Lower leg skin (tissue), 4 donors: ENCODE results near the gene GRK6. TPM values are rescaled to one million over a fixed set of nuclear protein-coding genes. Genes with fewer than 3 reads are reported as not detected.
A peak's percentile ranks its signal among the peaks of the same experiment; 100 is the strongest.

ENCODE experiments used
- DNase-seq, 2 donors: peaks; one replicate each; pipeline ENCODE4 v3.0.0-alpha.2; 2019; ENCODE audit warnings: low spot score in 2 of 2
- H3K4me3 ChIP-seq: fragments of 200-600 bp; sonication (generic); 2 replicates; pipeline ENCODE4 v1.5.1; 2017; ENCODE audit warnings: mild to moderate bottlenecking, low read depth; ENCODE audit not compliant: poor library complexity, severe bottlenecking
- CTCF ChIP-seq, 3 donors: fragments of 450-650 bp; IDR thresholded peaks; one replicate each; pipeline ENCODE4 v1.5.1; 2016; ENCODE audit warnings: antibody characterized with exemption in 3 of 3, mild to moderate bottlenecking in 3 of 3, moderate library complexity in 2 of 3
- POLR2A ChIP-seq, 2 donors: fragments of 450-650 bp; IDR thresholded peaks; one replicate each; pipeline ENCODE4 v1.6.1; 2016 to 2017; ENCODE audit warnings: antibody characterized with exemption in 2 of 2, mild to moderate bottlenecking in 1 of 2, moderate library complexity in 1 of 2
- WGBS, 2 donors: methylation state at CpG; one replicate each; pipeline ENCODE4 v1.1.5; 2018; 5-methylcytosine and 5-hydroxymethylcytosine counted together
- intact Hi-C: fragments of 100-400 bp; cut with DNase I; formaldehyde crosslinking; loops from one replicate; pipeline ENCODE4 v1.15.0; 2023; ENCODE audit warnings: low total_unique reads
- total RNA-seq, 4 donors: library from RNA; depleted of rRNA; stranded (reverse); fragments of >200 nt; gene quantifications; one replicate each; pipeline ENCODE4 v1.1.0, GENCODE V29; 2016

The GRK6 gene
- total RNA-seq, 4 donors from 2014 or later, result 29.5 to 56.7 (median 38.1) TPM

- 2 to 4% methylated on average over 18 of the region's 61 CpGs for WGBS, 2 donors
- TF ChIP-seq CTCF (IDR thresholded peaks at IDR 0.05) (no peak), POLR2A (IDR thresholded peaks at IDR 0.05) (no peak)
- no peak overlapping the region for H3K4me3 ChIP-seq
- intact Hi-C loops, result loop anchor here (5.0 kb wide), 1 partner anchor 99 kb away; no protein-coding TSS in a partner anchor
- peak in 1 of 2 donors; percentile 88 for DNase-seq
Measured at GRCh38 chr5:177403102-177403791, 23.2 kb upstream of the GRK6 start.

GRCh38 chr5:177403792-177404640, 22.5 kb upstream of the GRK6 start:
- peak; percentile 75 to 96 for DNase-seq
- intact Hi-C loops, result loop anchor here (2.0 to 5.0 kb wide), 2 partner anchors 51 to 98 kb away; no protein-coding TSS in a partner anchor
- peak overlapping the region; percentile 39 for H3K4me3 ChIP-seq
- TF ChIP-seq CTCF (IDR thresholded peaks at IDR 0.05) (peak in 1 of 3 donors; percentile 65), POLR2A (IDR thresholded peaks at IDR 0.05) (no peak)
- 0 to 1% methylated on average over 14 to 67 of the region's 93 CpGs for WGBS, 2 donors

GRCh38 chr5:177404641-177405179, 21.8 kb upstream of the GRK6 start:
- DNase-seq, result no peak
- TF ChIP-seq CTCF (IDR thresholded peaks at IDR 0.05) (no peak), POLR2A (IDR thresholded peaks at IDR 0.05) (no peak)
- no peak overlapping the region for H3K4me3 ChIP-seq
- 29 to 37% methylated on average over 7 to 16 of the region's 16 CpGs for WGBS, 2 donors
- intact Hi-C loops, result loop anchor here (2.0 to 5.0 kb wide), 2 partner anchors 50 to 98 kb away; no protein-coding TSS in a partner anchor

GRCh38 chr5:177405312-177405711, 21.2 kb upstream of the GRK6 start:
- intact Hi-C loops, result loop anchor here (2.0 kb wide), 1 partner anchor 49 kb away; no protein-coding TSS in a partner anchor
- 95 to 100% methylated on average over 1 to 2 of the region's 2 CpGs for WGBS, 2 donors
- H3K4me3 ChIP-seq, result no peak overlapping the region
- TF ChIP-seq POLR2A (IDR thresholded peaks at IDR 0.05), result no peak
- TF ChIP-seq CTCF (IDR thresholded peaks at IDR 0.05), result no peak
- no peak for DNase-seq

GRCh38 chr5:177405805-177406204, 20.7 kb upstream of the GRK6 start:
- no peak overlapping the region for H3K4me3 ChIP-seq
- TF ChIP-seq CTCF (IDR thresholded peaks at IDR 0.05), result no peak
- TF ChIP-seq POLR2A (IDR thresholded peaks at IDR 0.05), result no peak
- DNase-seq, result no peak
- intact Hi-C loops, result loop anchor here (2.0 kb wide), 1 partner anchor 49 kb away; no protein-coding TSS in a partner anchor
- 89 to 92% methylated on average over 5 of the region's 5 CpGs for WGBS, 2 donors
